HG03139 (cell line): ENCODE data around the gene CGNL1.

Experiments
- ATAC-seq: cut with Tn5 transposase; IDR thresholded peaks from one replicate; pipeline ENCODE4 v1.9.1; 2021; ENCODE audit not compliant: unreplicated experiment

The CGNL1 gene

GRCh38 chr15:57541805-57542504, 165.7 kb downstream of the CGNL1 start:
- ATAC-seq: no peak

GRCh38 chr15:57542505-57542817, 166.2 kb downstream of the CGNL1 start:
- ATAC-seq: no peak

GRCh38 chr15:57544848-57545480, 168.7 kb downstream of the CGNL1 start:
- no peak for ATAC-seq

GRCh38 chr15:57545995-57546394, 169.7 kb downstream of the CGNL1 start:
- ATAC-seq: no peak

- no peak for ATAC-seq
These were observed 171.0 kb downstream of the CGNL1 start for GRCh38 chr15:57547243-57547755.

GRCh38 chr15:57548351-57548750, 172.0 kb downstream of the CGNL1 start:
- ATAC-seq: no peak

- ATAC-seq: no peak
These were observed 172.5 kb downstream of the CGNL1 start for GRCh38 chr15:57548835-57549234.

GRCh38 chr15:57549935-57550334, 173.6 kb downstream of the CGNL1 start:
- no peak for ATAC-seq

- no peak for ATAC-seq
These were observed 174.3 kb downstream of the CGNL1 start for GRCh38 chr15:57550640-57551039.

GRCh38 chr15:57551715-57552677, 175.7 kb downstream of the CGNL1 start:
- ATAC-seq: no peak

GRCh38 chr15:57552678-57553334, 176.5 kb downstream of the CGNL1 start:
- ATAC-seq: no peak

GRCh38 chr15:57553526-57553925, 177.2 kb downstream of the CGNL1 start:
- ATAC-seq: no peak

GRCh38 chr15:57554063-57554811, 177.9 kb downstream of the CGNL1 start:
- ATAC-seq: no peak

- no peak for ATAC-seq
These were observed 178.5 kb downstream of the CGNL1 start for GRCh38 chr15:57554812-57555179.

- no peak for ATAC-seq
These were observed 179.0 kb downstream of the CGNL1 start for GRCh38 chr15:57555270-57555669.

- no peak for ATAC-seq
These were observed 179.7 kb downstream of the CGNL1 start for GRCh38 chr15:57556040-57556439.

- no peak for ATAC-seq
These were observed 181.0 kb downstream of the CGNL1 start for GRCh38 chr15:57557267-57557666.

- no peak for ATAC-seq
These were observed 181.5 kb downstream of the CGNL1 start for GRCh38 chr15:57557810-57558209.

- no peak for ATAC-seq
These were observed 183.6 kb downstream of the CGNL1 start for GRCh38 chr15:57559875-57560274.

GRCh38 chr15:57561041-57561711, 184.9 kb downstream of the CGNL1 start:
- peak; percentile 81 for ATAC-seq
